Coronary artery (tissue), 2 donors: ENCODE data around the gene LRRC4C.
"Not testable (repeated sequence)": the region's sequence is repeated elsewhere in the genome, so short reads cannot be mapped to it uniquely, and the experiment has no call there.

Experiments
- DNase-seq: peaks from one replicate; pipeline ENCODE4 v3.0.0-alpha.2; 2017; ENCODE audit warnings: low spot score
- H3K27ac ChIP-seq, 2 donors: fragments of 200-600 bp; sonication (generic); one replicate each; pipeline ENCODE4 v1.5.1; 2016 to 2019
- H3K4me3 ChIP-seq: fragments of 200-600 bp; sonication (generic); 2 replicates; pipeline ENCODE4 v1.5.1; 2016; ENCODE audit warnings: mild to moderate bottlenecking, moderate library complexity
- TF ChIP-seq, protein P1 (sequence below): fragments of 200-600 bp; sonication (generic); IDR thresholded peaks from one replicate; pipeline ENCODE4 v1.5.1; 2019; ENCODE audit warnings: antibody characterized with exemption

The LRRC4C gene

GRCh38 chr11:40885250-40885954 is 574.0 kb downstream of the LRRC4C start:
- no peak for DNase-seq
- no peak overlapping the region for H3K27ac ChIP-seq
- TF ChIP-seq, protein P1, sequence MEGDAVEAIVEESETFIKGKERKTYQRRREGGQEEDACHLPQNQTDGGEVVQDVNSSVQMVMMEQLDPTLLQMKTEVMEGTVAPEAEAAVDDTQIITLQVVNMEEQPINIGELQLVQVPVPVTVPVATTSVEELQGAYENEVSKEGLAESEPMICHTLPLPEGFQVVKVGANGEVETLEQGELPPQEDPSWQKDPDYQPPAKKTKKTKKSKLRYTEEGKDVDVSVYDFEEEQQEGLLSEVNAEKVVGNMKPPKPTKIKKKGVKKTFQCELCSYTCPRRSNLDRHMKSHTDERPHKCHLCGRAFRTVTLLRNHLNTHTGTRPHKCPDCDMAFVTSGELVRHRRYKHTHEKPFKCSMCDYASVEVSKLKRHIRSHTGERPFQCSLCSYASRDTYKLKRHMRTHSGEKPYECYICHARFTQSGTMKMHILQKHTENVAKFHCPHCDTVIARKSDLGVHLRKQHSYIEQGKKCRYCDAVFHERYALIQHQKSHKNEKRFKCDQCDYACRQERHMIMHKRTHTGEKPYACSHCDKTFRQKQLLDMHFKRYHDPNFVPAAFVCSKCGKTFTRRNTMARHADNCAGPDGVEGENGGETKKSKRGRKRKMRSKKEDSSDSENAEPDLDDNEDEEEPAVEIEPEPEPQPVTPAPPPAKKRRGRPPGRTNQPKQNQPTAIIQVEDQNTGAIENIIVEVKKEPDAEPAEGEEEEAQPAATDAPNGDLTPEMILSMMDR: no peak
- no peak overlapping the region for H3K4me3 ChIP-seq

DNA sequence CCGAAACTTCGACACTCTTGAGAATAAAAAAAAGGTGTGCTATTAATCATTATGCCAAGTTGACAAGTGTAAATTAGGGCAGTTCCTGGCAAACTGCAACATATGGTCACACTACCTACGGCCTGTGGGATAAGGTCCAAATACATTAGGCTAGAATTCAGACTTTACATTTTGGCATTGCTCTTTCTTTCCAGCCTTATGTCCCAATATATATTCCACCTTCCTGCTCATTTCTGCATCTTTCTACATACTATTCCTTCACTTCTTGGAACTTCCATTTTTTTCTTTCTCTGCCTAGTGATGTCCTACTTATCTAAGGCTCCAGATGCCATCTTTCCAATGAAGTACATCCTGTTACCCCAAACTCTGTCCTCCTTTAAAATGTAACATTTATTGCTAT is 577.2 kb downstream of the LRRC4C start:
- no peak for DNase-seq

DNA sequence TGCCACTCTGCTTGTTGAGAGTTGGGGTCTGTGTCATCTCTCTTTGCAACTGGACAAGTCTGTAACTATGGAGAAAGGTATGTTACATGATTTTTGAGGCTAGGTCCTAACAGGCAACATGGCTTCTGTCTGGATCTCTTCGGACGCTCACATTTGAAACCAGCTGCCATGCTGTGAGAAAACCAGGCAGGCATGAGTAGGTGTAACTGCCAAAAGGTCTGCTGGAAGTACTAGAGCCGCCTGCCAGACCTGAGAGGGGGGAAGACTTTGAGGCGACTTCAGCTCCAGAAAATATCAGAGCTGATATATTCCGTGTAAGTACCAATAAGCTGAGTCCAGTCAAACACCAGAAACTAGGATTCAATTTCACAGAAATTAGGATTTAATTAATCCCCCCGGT is 579.5 kb downstream of the LRRC4C start:
- DNase-seq: no peak
- TF ChIP-seq, protein P1: no peak
- Histone ChIP-seq H3K27ac (no peak overlapping the region), H3K4me3 (no peak overlapping the region)

More for the DNA sequence above, 577.2 kb downstream of the LRRC4C start:
- H3K27ac ChIP-seq: no peak overlapping the region
- TF ChIP-seq, protein P1: no peak
- no peak overlapping the region for H3K4me3 ChIP-seq

DNA sequence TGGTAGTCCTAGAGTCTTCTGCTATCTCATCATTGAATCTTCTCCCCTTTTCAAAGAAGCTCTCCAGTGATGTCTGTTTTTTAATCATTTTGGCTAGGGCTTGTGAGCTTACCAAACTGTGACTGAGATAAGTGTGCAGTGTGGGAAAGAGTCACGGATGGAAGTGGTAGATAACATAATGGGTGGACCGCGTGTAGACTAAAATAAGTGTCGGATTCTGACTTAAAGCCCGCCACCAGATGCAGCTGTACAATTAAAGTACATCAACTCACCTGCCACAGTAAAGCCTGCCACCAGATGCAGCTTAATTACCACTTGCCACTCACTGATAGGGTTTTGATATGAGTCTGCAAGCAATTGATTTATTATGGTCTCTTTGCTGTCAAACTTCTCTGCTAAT is 581.5 kb downstream of the LRRC4C start:
- TF ChIP-seq, protein P1: no peak
- no peak for DNase-seq
- Histone ChIP-seq H3K4me3 (no peak overlapping the region), H3K27ac (no peak overlapping the region)

GRCh38 chr11:40877256-40877655 is 582.2 kb downstream of the LRRC4C start:
- TF ChIP-seq, protein P1: no peak
- H3K4me3 ChIP-seq: no peak overlapping the region
- no peak for DNase-seq
- no peak overlapping the region for H3K27ac ChIP-seq

- no peak overlapping the region for H3K4me3 ChIP-seq
- no peak for DNase-seq
- TF ChIP-seq, protein P1: no peak
- H3K27ac ChIP-seq: no peak overlapping the region
Observed at GRCh38 chr11:40867991-40868632, 591.3 kb downstream of the LRRC4C start.

DNA sequence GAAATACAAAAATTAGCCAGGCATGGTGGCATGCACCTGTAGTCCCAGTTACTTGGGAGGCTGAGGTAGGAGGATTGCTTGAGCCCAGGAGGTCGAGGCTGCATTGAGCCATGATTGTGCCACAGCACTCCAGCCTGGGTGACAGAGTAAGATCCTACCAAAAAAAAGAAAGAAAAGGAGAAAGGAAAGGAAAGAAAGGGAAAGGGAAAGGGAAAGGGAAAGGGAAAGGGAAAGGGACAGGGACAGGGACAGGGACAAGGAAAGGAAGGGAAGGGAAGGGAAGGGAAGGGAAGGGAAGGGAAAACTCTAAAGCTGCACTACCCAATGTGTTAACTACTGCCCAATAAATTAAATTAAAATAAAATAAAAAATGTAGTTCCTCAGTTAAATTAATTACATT is 601.7 kb downstream of the LRRC4C start:
- not testable (repeated sequence) for DNase-seq, H3K4me3 ChIP-seq, H3K27ac ChIP-seq
